ENCODE results near the gene WDFY3.
"Not testable (repeated sequence)": the region's sequence is repeated elsewhere in the genome, so short reads cannot be mapped to it uniquely, and the experiment has no call there.

The WDFY3 gene

DNA sequence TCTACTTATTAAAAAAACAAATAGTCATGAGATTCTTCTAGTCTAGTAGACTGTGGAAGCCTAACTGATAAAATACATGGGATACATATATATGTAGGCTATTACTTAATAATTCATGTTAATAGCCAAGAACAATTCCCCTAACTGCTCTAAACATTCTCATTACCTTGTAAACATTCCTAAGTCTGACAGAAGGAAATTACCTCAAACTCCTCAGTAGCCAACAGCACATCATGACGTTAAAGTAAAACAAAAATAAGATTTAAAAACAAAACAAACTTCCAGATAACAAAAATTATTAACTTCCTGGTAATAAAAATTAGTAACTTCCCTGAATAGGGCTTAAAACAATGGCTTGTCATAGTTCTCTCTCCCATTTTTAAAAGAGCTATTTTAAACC, 109.2 kb downstream of the WDFY3 start:
- DNase-seq (ENCODE audit: low read depth) = no peak

DNA sequence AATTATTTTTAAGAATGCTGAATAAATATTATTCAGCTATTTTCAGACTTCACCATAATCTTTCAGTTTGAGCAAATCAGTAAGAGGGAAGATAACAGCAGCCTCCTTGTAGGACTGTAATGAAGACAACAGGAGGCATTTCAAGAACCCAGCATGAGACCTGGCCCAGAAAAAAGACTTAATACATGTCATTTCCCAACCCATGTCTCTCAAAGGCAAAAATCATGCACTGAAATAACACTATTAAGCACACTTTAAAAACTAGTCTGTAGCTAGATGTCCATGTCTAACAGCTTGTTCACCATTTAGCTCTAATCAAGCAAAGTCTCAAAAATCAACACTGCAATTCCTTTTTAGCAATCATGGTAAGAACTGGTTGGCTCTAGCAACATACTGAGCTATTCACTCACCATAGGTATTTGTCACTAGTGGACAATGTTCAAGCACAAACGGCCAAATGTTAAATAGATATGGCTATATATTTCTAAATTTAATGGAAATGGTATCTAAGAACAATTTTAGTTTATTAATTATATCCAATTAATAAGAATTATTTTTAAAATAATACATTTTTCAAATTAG, 109.9 kb downstream of the WDFY3 start:
- no peak for DNase-seq (ENCODE audit: low read depth)

DNA sequence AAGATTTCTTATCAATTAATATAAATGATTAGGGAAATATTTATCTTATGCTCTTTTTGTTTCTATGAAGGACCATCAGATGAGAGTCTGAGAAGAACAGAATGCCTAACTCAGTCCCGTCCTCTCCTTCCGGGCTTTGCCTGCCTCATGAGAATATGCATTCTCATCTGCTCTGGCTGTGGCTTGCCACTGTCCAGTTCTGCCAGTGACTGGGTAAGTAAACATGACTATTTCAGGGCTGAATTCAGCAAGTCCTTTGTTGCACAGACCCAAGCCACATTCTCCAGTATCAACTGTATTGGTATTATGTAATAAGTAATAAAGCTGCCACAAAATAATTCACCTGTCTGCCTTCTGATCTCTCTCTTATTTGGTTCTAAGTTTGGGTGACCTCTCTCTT, 110.7 kb downstream of the WDFY3 start:
- DNase-seq (ENCODE audit: low read depth) = no peak

DNA sequence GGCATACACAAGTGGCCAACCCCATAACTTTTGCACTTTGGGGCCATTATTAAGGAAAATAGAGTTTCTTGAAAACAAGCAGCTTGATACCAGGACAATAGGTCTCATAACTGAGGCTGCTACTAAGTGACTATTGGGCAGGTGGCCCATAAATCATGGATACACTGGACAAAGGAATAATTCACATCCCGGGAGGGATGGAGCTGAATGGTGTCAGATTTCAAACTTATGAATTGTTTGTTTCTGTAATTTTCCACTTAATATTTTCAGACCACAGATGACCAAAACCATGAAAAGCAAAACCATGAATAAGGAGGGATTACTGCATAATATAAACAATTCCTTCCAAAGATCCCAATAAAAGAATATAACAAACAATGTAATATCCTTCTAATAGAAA, 114.4 kb downstream of the WDFY3 start:
- no peak for DNase-seq (ENCODE audit: low read depth)

DNA sequence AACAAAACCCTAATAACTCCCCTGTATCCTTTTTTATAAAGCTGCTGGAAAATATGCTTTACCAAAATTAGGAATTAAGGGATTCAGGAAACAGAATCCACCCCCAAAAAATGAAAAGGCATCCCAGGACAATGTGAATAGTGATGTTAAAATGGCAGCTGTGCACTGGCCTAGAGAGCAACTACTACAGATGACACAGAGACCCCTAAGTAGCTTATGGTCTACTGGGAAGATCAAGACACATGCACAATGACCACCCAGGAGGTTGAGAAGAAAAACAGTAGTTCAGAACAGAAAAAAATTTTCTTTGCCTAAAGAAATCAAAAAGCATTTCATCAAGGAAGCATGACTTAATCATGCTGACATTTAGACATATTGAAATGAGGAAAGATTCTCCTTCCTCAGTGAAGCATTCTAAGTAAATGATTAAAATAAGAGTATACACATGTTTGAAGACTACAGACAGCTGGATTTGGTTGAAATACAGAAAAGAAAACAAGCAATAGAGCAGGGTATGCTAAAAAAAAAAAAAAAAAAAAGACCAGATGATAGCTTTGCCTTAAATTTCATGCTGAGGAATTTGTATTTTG, 117.3 kb downstream of the WDFY3 start:
- DNase-seq (ENCODE audit: low read depth) = no peak

DNA sequence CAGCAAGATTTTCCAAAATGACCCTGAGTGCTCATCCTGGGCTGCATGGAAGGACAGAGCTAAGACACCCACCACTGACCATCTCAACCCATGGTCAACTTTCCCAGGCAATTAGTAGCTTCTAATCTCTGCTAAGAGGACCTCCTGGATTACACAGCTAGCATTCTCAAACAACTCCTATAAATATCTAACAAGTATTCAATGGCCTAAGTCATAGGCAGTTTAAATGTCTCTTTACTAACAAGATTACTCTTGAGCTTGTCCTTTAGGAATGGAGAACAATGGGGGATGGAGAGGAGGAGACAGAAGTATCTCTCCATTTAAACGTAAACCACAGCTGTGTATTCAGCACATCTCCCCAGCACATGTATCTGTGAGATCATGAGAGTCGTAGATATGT, 118.1 kb downstream of the WDFY3 start:
- DNase-seq (ENCODE audit: low read depth) = no peak

DNA sequence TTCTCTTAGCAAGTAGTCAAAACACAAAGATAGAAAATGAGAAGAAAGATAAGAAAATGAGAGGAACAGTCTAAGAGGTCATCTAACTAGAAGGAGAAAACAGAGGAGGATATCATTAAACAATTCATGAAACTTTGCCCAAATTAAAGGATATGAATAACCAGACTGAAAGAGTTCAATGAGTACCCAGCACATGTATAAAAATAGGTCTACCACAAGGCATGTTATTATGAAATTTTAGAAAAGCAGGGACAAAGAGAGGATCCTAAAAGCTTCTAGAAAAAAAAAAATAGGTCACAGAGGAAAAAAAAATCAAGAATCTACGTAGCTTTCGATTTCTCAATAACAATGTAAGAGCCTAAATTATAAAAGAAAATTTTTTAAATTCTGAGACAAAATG, 118.5 kb downstream of the WDFY3 start:
- DNase-seq (ENCODE audit: low read depth) = no peak

DNA sequence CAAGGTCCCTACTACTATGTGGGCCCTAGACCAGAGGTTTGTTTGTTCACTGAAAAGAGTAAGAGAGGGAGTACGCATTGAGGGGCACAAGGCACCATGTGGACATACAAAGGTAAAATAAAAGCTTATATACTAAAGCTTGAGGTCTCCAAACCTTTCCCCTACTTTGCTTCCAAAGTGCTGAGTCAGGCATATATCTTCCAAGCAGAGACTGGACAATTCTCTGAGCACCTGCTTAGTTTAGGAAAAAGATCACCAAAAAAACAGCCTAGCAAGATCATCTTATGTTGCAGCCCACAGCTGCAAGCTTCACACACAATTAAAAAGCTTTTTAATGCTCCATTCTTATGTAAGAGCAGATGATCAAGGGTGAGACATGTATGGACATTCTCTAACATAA, 119.5 kb downstream of the WDFY3 start:
- DNase-seq (ENCODE audit: low read depth) = no peak

DNA sequence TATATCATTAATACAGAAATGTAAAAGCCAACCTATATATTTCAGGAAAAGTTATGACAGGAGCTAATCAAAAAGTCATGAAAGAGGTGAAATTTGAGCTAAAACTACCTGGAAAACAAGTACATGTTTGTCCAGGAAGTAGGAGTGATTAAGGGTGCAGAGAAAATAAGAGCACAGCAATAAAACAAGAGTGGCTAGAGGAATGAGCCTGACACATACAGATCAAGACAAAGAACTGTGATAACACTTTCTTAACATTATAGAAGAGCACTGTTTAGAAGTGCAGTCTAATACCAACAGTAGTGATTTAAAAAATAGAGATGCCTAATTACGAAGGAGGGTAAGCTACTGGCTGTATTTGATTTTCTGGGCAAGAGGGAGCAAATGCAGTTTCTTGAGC, 125.1 kb downstream of the WDFY3 start:
- DNase-seq (ENCODE audit: low read depth) = no peak

DNA sequence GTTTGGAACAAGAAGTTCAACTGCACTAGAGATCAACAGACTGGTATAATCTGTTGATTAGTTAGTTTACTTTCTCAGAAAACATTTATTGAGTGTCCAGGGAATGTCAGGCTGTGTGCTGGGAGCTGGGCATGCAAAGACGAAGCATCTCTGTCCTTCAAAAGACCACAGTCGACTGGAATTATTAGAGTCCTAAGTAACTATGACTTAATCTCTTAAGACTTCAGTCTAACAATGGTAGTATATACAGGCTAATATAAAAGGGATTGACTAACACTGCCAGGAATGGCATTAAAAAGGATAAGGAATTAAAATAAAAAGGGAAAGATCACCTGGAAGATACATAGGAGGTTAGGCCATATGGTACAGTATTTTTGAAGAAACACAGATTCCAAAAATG, 128.7 kb downstream of the WDFY3 start:
- DNase-seq (ENCODE audit: low read depth) = no peak

DNA sequence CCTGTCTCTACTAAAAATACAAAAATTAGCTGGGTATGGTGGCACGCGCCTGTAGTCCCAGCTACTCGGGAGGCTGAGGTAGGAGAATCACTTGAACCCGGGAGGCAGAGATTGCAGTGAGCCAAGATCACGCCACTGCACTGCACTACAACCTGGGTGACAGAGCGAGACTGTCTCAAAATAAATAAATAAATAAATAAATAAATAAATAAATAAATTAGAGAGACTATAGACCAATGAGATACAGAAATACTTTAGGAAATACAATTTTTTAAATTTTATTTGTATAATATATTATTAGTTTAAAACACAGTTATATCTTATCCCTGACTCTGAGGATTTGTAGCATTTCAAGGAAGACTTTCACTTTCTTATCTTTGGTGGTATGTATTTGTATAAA, 136.9 kb downstream of the WDFY3 start:
- not testable (repeated sequence) for DNase-seq (ENCODE audit: low read depth)

DNA sequence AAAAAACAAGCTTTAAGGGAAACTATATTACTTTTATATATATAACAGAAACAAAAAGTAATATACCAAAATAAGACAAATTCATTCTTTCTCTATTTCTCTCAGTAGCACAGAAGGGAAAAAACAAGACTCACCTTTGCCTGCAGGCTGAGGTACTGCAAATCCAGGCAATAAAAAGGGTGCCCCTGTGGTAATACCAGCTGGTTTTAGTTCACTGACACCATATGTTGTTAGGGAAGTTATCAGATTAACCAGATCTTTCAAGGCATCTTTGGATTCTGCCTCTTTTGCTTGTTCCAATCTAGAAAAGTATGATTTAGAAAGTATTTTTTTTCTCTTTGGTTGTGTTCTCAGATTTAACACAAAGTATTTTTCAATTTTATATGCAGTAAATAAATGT, 139.8 kb downstream of the WDFY3 start:
- DNase-seq (ENCODE audit: low read depth) = no peak

DNA sequence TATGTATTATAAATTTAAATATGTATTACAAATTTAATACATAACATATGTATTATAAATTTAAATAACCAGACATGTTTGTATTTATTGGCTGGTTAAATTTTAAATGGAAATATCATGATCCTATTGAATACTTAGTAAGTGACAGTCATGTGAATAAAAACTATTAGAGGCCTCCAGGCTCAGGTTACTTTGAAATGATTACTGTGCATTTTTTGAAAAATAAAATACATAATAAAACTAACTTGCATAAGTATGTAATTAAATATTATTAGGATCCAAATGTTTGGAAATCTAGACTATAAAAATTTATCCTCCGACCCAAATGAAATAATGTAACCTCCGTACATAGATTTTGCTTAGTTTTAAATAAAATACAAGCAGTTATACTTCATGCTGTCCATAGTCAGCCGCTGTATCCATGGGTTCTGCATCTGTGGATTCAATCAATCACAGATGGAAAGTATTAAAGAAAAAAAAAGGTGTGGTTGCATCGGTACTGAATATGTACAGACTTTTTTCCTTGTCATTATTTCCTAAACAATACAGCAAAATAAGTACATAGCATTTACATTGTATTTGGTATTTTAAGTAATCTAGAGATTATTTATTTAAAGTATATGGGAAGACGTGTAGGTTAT, 140.7 kb downstream of the WDFY3 start:
- no peak for DNase-seq (ENCODE audit: low read depth)

DNA sequence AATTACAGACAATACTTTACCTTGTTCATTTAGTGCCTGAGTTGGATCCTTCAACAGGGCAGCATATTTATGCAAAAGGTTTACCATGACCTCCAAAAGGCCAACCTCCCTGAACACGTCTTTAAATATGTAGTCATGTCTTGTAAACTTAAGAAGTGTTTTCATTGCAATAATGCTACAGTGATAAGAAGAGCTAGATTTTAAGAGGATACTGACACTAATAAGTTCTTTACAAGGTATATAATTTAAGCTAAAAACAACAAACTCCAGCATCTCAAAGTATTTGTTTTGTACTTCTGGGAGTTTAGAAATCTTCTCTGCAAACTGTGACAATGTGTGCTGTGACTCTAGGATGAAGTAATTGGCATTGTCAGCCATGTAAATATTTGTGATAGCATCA, 145.4 kb downstream of the WDFY3 start:
- no peak for DNase-seq (ENCODE audit: low read depth)

DNA sequence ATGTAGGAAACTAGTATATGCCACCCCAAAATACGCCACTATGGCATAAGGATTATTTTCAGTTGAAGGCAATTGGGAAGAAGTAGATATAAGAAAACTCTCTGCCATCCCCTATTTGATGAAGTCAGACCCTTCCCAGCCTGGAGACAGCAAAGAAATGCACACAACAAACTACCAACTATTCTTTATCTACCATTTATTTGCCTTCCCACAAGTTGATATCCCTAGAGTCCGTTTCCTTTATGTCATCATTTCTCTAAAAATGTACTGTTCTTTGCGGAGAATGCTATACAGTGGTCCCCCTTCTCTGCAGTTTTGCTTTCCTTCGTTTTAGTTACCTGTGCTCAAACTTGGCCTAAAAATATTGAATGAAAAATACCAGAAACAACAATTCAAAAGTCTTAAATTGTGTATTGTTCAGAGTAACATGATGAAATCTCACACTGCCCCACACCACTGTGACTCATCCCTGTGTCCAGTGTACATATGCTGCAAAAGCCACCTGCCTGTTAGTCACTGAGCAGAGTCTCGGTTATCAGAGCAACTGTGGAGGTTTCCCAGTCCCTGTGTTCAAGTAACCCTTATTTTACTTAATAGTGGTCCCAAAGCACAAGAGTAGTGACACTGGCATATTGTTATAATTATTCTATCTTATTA, 152.3 kb downstream of the WDFY3 start:
- peak; percentile 89 for DNase-seq (ENCODE audit: low read depth)

DNA sequence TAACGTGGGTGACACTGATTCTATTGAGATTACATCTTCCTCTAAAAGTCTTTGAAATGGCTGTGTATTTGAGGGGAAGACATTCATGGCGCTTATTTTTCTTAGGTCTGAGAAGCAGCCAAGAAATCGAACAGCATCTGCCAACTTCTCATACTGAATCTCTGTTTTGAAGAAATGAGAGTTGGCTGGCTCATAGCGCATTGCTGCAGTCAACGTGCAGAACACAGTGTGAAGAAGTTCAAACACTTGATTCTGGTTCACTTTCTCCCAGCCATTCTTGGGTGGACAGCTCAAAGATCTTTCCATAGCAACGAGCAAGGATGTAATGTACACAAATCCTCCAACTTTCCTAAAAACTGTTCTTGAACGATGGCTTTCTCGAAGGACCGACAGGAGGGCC, 156.5 kb downstream of the WDFY3 start:
- no peak for DNase-seq (ENCODE audit: low read depth)

DNA sequence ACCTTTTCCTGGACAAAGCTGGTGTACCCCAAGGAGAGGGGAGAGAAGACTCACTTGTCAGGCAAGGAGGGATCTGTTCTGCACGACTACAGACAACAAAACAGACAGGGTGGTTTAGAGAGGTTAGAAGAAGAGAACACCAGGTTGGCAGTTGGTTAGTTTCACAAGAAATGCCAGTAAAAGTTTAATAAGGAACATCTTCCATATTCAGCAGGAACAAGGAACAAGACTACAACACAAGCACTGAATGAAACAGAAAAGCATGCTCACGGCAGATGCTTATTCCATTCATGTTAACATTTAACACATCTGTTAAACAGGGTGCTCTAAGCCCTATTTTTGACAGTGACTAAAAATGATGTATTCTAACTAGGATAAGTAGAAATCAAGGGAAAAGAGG, 158.2 kb downstream of the WDFY3 start:
- DNase-seq (ENCODE audit: low read depth) = no peak

DNA sequence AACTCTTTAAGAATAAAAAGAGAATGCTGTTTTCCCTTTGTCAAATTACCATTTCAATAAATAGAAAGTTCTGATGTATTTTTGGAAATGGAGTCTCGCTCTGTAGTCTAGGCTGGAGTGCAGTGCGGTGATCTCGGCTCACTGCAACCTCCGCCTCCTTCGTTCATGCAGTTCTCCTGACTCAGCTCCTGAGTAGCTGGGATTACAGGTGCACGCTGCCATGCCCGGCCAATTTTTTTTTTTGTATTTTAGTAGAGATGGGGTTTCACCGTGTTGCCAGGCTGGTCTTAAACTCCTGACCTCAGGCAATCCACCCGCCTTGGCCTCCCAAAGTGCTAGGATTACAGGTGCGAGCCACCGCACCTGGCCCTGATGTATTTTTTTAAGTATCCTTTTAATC, 159.9 kb downstream of the WDFY3 start:
- DNase-seq (ENCODE audit: low read depth) = not testable (repeated sequence)

DNA sequence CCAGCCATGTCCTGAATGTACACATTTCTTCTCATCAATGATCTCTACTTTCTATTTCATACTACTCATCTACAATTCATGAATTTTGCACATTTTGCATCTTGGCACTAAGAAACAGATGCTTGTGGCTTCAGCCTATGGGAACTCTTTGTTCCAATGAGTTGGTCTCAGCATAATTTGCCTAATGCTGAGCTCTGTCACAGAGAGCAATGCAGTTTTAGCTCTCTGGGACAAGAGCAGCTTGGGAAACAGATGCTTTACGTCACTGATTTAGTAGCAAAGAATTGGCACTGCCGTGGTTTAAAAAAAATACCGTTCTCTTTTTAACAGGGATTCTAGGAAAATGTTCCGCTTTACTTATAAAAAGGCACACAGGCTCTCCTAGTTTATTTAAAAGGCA, 162.4 kb downstream of the WDFY3 start:
- DNase-seq (ENCODE audit: low read depth) = no peak

DNA sequence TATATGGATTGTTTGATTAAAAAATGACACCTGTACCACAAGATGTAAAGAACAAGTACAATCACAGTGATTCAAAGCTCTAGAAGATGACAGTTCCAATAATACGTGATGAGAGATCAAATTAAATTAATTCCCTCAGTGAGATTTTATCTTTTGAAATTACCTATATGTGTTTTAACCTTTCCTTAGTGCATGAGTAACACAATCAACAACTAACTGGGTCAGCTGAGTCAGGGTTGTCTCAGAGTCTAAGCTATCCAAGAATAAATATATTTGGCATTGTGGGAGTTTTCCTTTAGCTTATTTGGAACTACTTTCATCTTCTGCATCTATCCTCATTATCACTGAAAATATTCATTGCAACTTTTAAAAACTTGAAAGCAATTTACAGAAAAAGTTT, 162.8 kb downstream of the WDFY3 start:
- DNase-seq (ENCODE audit: low read depth) = no peak

DNA sequence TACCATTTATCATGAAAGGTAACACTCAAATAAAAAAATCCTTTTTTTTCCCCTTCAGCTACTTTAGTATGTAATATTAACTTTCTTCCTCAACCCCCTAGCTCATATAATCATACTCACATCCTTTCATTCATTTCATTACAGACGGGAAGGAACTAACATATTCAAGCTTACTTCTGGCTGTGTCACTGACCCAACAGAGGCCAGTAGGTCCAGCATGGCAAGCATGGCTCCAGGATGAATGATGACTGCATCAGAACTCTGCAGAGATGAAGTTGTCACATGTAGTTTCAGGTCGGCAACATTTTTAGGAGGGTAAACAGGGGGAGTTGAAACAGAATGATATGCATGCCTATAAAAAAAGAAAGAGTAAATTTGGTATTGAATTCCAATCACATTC, 163.4 kb downstream of the WDFY3 start:
- no peak for DNase-seq (ENCODE audit: low read depth)

DNA sequence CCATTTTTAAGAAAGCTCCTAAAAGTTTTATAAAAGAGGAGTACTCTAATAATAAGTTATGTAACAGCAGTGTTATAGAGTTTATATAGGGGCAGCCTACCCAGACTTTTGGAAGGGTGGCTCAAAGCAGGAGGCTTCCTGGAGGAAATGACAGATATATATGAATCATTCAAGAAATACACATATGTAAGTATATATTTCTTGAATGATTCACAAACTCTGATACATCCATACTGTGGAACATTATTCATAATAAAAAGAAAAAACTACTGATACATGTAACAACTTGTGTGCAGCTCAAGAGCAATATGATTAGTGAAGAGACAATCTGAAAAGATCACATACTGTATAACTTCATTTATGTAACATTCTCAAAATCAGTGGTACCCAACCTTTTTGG, 166.2 kb downstream of the WDFY3 start:
- no peak for DNase-seq (ENCODE audit: low read depth)

DNA sequence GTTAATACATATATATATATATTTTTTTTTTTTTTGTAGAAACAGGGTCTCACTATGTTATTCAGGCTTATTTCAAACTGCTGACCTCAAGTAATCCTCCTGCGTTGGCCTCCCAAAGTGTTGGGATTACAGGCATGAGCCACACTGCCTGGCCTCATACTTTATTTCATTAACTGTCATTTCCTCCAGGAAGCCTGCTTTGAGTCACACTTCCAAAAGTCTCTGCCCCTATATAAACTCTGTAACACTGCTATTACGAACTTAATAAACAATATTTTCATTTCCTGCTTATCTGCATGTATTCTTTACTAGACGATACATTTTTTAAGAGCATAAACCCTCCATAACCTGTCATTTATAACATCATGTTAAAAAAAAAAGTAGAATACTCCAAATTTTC, 167.2 kb downstream of the WDFY3 start:
- no peak for DNase-seq (ENCODE audit: low read depth)

DNA sequence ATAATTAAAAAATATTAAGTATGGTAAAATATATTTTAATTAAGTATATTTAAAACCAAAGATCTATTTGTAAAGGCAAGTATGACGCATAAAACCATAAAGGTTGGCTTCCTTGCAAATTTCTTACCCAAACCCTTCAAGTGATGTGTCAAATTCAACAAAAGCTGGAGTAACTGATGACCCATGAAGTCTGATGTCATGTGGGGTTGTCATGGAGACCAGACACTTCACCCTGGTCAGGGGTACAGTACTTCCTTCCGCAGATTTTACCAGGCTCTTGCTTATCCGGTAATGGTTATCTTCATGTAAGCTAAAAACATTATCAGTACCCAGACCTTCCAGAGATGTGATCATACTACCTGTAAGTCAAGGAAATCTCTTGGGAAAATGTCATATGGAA, 170.1 kb downstream of the WDFY3 start:
- DNase-seq (ENCODE audit: low read depth) = no peak

Measured in non-pigmented ciliary epithelial cell (primary cell).